IPS DF 19.7 (cell line): ENCODE results near the gene IMMP2L.
"Not testable (repeated sequence)": the region's sequence is repeated elsewhere in the genome, so short reads cannot be mapped to it uniquely, and the experiment has no call there.

ENCODE experiments used
- DNase-seq: peaks from one replicate; pipeline ENCODE4 v3.0.0-alpha.2; 2013; ENCODE audit warnings: low read depth, low spot score

The IMMP2L gene

DNA sequence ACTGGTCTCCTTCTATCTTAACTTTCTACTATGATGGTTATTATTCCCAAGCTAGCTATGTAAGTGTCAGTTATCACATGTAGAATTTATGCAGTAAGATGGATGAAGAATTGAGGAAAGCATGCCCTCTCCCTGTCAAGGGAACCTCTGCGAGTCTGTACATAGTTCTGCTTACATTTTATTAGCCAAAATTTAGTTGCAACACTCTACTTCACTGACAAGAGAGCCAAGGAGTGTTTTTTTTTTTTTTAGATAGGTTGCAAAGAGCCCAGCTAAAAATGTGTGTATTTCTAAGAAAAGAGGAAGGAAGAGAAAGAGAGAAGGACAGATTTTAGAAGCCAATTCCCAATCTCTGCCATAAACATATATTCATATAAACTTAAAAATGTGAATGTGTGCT is 829.1 kb downstream of the IMMP2L start:
- no peak for DNase-seq

DNA sequence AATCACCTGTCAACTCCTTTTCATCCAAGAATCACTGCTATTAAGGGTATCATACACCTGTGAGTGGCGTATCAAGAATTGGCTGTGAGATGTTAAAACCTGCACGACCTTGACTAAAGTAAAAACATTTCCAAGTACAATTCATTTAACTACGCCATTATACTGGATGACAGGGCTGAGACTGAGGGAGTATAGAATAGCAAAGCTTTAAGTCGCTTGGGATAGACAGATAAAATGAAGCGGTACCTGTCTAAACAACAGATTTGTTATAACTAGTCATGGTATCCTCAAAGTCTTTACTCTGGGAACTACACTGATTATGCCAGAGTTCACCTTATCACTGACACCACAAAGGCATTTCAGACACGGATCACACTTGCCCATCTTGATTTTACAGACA is 837.5 kb downstream of the IMMP2L start:
- no peak for DNase-seq

DNA sequence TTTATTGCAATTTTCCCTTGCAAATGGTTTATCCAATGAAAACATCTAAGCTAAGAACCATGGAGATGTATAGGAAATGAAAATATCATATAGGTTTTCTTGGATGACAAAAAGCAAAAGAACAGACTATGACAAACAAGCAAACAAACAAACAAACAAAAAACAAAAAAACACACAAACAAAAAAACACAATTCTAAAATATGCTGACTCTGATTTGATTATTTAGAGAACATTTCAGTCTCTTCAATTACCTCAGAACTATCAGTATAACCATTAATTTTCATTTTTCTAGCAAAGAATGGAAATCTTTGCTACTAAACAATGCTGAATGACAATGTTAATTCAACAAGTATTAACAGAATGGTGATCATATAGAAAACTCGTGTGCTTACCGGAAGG is 840.9 kb downstream of the IMMP2L start:
- no peak for DNase-seq

DNA sequence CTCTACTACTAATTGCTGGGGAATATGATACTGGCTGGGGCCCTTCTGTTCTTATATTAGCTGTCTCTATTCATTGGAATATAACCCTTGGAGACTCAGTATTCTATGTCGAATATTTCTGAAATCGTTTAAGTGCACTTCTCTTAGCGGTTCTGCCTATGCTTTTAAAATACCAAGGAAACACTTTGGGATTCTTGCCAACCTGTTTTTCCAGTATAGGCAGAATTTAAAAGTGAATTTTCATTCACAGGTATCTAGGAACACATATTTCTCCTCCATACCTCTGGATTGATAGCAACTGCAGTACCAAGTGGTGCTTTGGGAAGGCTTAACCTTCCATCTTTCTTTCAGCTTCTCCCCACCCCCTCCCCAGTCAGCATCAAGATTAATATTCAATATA is 841.7 kb downstream of the IMMP2L start:
- DNase-seq: no peak

DNA sequence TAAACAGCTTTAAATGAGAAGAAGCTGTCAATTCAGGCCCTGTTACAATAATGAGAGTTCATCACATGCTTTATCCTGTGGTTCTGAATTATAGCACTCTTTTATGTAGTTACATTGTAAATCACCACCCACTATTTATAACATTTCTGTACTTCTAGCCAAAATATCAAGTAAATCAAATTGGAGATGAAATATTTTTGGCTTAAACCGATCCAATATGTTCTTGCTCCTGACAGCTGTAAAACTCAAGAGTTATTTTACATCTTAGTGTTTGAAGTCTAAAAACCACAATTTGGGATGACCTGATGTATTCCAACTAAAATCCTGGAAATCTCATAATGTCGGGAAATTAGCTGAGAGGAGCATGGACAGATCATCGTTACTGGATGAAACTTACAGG is 842.6 kb downstream of the IMMP2L start:
- no peak for DNase-seq

DNA sequence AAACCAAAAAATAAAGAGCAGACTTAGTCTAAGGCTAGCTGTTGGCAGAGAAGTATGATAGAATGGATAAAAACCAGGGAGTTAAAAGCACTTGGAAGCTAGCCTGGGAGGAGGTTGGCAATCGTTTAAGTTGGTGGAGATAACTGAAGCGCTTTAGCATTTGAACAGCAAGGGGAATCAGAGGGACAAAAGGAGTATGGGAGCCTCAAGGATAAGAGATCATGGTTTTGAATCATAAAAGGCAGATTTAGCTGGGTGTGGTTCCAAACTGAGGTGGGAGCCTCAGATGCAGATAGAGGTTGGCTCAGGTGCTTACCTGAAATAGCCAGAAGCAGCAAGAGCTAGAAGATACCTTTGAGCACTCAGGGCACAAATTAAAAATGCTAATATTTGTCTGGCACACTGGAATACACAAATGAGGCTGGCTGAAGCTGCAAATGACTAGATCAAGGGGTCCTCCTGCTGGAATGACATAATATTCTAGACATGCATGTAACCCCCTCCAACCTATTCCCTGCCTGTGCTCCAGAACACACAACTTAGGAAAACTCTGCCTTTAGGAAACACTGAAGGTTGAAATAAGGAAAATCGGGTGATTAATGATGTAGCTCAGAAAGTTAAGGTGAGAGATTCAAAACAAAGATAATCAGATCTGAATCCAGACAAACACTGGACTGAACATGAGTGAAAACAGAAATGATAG is 843.6 kb downstream of the IMMP2L start:
- DNase-seq: peak; percentile 88

DNA sequence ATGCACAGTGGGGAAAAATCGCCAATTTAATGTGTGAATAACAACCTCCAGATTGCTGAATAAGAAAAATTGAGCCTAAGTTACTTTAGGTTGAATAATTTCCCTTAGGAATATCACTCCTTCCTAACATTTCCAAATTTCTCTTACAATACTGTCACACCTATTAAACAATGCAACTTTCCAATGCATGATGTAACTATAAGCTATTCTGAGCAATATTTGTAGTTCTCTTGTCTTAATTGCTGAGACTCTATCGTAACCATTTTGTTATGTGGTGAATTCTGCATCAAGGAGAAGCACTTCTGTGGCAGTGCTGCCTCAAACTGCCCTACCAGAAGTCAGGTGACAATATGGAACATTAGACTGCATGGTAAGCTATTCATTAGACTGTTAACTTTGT is 858.1 kb downstream of the IMMP2L start:
- no peak for DNase-seq

DNA sequence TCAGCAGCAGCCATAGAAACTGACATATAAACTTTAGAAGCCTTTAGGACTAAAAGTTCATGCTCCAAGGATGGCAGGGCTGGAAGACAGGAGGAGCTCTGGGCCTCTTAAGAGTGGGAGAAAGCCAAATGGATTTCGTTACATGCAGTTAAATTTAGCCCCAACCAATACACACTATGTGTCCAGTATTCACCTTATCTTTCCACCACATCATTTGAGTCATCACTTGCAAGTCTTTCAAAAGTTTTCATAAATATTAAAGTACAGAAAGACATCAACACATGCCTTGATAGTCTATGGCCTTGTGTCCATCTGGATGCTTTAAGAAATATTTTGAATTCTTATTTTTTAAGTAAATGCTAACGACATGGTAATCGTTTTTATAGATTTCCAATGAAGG is 863.7 kb downstream of the IMMP2L start:
- DNase-seq: no peak

DNA sequence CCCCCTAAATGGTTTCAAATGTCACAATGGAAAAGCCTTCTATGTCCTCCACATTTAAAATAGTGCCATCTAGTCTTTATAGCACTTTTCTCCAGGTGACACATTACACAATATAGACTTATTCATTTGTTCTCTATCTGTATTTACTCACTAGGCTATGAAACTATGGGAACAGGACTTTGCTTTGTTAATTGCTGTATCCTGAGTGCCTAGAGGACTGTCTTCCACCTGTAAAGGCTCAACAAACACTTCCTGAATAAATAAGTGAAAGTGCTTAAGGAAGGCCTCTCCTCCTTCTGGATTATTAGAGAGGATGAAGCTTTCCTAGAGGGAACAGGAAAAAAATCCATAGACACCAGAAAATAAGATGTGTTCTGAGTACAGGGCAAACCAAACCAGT is 868.9 kb downstream of the IMMP2L start:
- no peak for DNase-seq

DNA sequence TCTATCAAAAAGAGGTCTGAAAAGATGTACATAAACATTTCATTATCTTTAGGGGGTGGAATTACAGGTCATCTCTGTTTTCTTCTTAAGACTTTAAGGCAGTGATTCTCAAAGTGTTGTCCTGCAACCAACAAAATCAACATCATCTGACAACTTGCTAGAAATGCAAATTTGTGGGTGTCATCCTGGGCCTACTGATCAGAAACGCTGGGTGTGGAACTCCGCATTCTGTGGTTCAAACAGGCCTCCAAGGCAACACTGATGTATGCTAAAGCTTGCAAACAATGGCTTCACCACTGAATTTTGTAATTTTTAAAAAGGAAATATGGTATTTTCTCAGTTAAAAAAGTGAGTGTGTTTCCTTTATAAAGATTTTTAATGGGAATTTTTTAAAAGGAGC is 873.4 kb downstream of the IMMP2L start:
- no peak for DNase-seq

DNA sequence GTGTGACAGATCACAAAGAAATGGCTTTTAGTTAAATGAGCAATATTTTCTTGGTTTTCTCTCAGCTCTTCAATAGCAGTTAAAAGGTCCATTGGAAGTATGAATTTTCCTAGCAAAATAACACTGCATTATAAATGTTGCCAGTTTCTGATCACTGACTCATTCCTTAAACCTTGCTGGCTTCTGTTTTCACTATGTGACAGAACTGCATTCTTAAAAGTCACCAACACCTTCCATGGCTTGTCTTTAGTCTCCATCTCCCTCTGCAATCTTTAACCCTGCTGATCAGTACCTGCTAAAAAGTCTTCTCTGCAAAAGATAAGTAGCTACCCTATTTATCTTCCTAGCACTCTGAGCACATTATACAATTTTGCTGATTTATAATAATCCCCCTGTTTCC is 876.4 kb downstream of the IMMP2L start:
- DNase-seq: no peak

DNA sequence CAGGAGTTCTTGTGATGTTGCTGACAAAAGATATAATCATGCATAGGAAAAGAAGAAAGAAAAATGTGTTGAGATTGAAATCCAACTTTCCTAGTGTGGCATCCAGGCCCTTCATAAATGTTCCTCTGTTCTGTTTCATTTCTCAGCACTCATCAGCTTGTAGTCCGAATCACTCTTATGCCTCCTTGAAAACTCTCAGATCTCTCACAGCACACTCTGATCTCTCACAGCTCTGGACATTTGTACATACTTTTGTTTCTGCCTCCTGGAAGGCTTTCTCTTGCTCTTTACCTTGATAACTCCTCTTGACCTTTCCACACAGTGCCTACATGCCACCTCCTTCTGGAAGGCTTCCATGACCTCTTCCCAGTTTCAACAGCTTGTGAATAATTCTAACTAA is 880.4 kb downstream of the IMMP2L start:
- no peak for DNase-seq

DNA sequence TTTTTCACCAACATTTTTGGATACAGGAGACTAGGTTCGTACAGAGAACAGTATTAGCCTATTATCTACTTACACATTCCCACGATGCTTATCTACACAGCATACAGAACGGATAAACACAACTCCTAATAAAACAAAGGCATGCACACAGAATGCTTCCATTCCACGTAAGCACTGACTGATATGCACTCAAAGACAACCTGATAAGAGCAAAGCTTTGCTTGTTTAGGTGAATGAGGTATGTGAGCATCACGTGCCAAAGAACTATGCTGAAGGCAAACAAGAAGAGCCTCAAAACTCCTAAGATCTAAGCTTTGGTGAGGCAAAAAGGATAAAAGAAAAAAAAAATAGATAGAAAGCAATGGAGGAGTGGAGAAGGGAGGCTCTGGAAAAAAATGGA is 884.9 kb downstream of the IMMP2L start:
- no peak for DNase-seq

DNA sequence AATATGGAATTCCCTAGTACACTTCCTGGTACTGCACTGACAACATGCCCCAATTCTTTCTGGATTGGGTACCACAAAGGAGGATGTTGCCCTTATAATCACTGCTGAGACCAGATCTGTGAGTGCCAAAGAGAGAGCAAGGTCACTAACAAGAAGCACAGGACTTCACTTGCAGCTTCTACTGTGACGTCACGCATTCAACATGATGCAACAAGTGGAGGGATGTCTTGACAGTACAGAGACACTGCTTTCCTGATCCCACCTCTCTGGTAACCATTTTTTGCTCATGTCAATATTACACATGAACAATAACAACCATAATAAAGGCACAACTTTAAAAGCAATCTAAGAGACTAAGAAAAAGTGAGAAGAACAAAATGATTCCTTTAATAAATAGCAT is 885.5 kb downstream of the IMMP2L start:
- DNase-seq: no peak

DNA sequence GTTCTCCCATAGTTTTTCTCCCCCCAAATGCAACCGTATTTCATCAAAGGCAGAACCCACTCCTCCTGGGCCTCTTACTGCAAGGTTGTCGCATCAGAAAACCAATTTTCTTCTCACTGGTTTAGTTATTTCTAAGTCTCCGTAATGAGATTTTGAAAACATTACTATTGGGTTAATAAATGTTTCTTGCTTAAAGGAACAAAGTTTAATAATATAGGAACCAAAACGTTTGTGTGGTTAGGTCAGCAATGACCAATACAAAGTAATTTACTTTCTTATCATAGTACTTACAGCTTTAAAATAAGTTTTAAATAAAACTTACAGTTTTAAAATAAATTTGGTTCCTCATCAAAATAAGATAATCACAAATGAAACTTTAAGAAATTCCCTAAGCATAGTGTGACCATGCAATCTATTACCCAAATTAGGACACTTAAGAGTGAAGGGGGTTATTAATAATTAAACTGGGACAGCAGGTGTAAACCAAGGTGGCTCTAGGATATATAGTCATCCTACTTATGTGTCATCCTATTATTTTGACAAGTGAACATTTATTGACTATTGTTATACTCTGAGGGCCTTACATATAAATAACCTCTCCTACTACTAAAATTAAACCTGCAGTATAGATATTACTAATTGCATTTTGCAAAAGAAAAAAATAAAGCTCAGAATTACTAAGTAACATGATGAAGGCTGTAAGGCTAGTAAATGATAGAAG is 886.7 kb downstream of the IMMP2L start:
- no peak for DNase-seq

DNA sequence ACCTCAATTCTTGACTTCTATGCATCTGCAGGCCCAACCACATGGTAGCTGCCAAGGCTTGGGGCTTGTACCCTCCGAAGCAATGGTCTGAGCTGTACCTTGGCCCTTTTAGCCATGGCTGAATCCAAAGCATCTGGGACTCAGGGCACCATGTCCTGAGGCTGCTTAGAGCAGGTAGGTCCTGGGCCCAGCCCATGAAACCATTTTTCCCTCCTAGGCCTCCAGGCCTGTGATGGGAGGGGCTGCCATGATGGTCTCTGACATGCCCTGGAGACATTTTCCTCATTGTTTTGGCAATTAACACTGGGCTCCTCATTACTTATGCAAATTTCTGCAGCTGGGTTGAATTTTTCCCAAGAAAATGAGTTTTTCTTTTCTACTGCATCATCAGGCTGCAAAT is 889.1 kb downstream of the IMMP2L start:
- no peak for DNase-seq

DNA sequence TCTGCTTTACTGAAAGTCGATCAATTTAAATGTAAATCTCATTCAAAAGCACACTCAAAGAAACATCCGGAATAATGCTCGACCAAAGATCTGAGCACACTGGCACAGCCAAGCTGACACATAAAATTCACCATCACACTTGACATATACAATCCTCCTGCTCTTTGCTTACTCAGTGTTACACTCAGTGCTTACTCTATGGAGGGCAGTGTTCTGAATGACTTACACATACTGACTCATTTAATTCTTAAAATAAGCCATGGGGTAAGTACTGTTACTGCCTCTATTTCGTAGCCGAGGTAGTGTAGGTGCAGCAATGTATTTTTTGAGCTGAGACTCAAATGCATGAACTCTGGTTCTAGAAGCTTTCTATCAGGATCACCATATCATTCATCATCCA is 892.9 kb downstream of the IMMP2L start:
- DNase-seq: no peak

DNA sequence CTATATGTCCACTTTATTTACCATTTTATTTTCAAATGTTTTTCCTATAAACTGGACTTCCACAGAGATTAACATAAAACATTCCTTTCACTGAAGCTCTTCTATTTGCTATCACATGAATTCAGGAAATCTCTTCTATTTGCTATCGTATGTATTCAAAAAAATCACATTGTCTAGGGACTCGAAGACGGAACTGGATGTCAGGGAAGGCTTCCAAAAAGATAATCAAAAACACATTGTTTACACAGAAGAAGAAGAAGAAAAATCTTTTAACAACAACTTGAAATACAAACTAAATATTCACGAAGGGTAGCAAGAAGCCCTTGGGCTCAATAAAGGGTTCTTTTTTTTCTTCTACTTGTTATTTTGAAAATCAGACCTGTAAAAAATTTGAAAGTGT is 897.5 kb downstream of the IMMP2L start:
- DNase-seq: no peak

DNA sequence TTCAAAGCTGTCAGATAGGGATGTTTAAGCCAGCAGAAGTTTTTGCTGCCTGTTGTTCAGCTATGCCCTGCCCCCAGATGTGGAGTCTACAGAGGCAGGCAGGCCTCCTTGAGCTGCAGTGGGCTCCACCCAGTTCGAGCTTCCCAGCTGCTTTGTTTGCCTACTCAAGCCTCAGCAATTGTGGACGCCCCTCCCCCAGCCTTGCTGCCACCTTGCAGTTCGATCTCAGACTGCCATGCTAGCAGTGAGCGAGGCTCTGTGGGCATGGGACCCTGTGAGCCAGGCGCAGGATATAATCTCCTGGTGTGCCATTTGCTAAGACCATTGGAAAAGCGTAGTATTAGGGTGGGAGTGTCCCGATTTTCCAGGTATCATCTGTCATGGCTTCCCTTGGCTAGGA is 901.7 kb downstream of the IMMP2L start:
- not testable (repeated sequence) for DNase-seq

DNA sequence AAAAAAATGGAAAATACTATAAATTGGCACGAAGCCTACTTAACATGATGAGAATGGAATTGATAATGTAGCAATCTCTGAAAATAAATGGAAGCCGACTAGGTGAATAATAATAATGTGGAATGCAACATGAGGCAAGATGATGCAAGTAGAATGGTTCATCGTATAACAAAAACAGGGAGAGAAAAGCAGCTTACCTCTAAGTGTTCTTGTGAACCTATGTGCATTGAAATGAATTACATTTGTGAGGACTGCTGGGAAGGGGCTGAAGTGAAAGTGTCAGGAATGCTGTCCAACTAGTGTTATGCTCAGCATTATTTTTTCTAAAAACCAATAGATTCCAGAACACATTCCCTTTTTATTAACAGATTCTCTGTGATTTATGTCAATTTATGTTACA is 912.0 kb downstream of the IMMP2L start:
- no peak for DNase-seq

DNA sequence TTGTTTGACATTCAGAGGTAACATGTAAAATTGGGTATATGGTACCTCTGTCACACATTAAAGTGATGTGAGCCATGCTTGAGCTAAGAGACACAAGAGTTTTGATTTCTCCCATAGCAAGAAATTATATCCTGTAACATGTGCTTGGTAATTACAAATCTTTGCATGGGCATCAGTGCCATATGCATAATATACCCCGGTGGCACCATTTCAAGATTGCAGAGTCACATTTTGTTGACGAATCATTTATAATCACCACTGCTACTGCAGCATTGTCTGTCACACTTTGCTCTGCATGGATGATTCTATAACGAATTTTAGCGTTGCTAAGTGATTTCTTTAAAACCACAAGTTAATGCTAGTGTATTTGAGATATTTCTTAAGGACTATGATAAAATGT is 915.0 kb downstream of the IMMP2L start:
- no peak for DNase-seq

DNA sequence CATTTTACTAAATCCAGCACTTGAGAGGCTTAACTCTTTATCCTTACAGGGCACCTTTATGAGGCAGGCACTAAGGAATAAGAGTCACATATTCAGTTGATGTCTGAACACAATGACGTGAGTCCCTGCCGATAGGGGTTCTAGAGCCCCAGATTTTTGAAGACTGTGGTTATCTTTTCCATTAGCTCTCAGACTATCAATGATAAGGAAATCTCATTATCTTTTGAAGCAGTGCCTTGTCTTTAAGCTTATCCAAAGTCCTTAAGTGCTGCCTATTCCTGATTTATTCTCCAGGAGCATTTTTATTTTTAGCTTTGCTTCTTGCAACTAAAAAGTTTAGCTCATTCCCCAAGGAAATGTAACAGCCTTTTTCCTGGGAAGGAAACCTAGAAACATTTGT is 915.5 kb downstream of the IMMP2L start:
- DNase-seq: no peak

DNA sequence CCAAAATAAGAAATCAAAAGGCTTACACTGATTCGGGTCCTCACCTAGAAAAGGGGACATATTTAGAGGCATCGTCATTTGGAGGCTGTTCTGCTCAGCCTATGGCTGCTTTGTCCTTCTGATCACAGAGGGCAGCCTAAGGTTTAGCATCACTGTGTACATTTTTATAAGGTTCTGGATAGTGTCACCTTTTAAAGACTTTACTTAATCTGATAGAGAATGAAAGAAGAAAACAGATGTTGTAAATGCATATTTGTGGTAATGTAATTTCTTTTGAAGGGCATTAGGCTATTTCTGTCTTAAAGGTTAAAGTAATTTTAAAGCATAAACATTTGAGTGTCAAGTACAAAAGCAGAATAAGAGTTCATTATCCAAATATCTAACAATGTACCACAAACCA is 916.7 kb downstream of the IMMP2L start:
- DNase-seq: no peak

DNA sequence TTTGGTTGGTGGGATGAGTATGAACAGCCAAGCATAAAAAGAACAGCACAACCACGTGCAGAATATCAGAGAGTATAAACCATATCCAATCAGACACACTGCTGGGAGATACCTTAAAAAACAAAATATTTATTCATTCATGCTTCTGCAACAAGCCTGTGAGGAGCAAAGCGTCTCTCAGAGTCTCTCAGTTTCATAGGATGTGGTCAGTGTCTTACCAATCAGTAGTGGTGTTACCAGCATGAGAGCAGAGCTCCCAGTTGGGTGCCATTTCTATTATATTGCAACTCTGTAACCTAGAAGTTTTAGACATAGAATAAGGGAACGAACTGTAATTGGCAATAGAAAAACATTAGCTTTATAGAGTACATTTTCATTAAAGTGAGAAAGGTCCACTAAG is 917.2 kb downstream of the IMMP2L start:
- no peak for DNase-seq
